ENCODE results near the gene CDT1.

DNA sequence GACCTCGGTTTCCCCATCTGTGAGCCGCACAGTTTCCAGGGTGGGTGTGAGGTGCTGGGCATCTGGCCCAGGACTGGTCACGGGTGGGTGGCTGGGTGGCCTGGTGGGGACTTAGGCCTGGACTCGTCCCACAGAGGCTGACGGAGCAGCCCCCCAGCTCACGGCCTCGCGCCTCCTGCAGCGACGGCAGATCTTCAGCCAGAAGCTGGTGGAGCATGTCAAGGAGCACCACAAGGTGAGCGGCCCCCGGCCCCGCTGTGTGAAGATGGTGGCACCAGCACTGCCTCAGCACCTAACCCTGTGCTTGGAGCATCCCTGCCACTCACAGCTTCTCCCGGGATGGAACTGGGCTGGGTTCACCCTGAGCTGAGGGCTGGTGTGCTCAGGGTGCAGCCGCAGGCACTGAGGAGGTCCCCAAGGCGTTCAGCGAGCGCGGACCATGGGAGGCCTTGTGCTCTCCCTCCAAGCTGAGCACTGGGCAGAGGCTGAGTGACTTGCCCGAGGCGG is 2.4 kb downstream of the CDT1 start:
- no peak for TF ChIP-seq POLR2A (IDR thresholded peaks at IDR 0.05)
- TF ChIP-seq, protein P1, sequence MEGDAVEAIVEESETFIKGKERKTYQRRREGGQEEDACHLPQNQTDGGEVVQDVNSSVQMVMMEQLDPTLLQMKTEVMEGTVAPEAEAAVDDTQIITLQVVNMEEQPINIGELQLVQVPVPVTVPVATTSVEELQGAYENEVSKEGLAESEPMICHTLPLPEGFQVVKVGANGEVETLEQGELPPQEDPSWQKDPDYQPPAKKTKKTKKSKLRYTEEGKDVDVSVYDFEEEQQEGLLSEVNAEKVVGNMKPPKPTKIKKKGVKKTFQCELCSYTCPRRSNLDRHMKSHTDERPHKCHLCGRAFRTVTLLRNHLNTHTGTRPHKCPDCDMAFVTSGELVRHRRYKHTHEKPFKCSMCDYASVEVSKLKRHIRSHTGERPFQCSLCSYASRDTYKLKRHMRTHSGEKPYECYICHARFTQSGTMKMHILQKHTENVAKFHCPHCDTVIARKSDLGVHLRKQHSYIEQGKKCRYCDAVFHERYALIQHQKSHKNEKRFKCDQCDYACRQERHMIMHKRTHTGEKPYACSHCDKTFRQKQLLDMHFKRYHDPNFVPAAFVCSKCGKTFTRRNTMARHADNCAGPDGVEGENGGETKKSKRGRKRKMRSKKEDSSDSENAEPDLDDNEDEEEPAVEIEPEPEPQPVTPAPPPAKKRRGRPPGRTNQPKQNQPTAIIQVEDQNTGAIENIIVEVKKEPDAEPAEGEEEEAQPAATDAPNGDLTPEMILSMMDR (IDR thresholded peaks at IDR 0.05 in 8 of 11, conservative IDR thresholded peaks at IDR 0.05 in 3 of 11): no peak
- TF ChIP-seq POLR2AphosphoS5 (IDR thresholded peaks at IDR 0.05): peak in 2 of 3 donors; percentile 37 to 55

All from spleen (tissue), 7 donors.